GM18873 (cell line): ENCODE results near the gene EML4.
"Not testable (repeated sequence)": the region's sequence is repeated elsewhere in the genome, so short reads cannot be mapped to it uniquely, and the experiment has no call there.

Source experiments
- ATAC-seq: cut with Tn5 transposase; IDR thresholded peaks from one replicate; pipeline ENCODE4 v1.9.1; 2021; ENCODE audit warnings: mild to moderate bottlenecking, moderate library complexity, moderate number of reproducible peaks; ENCODE audit not compliant: unreplicated experiment, low FRiP score

EML4 gene

GRCh38 chr2:42368817-42369531 lies 199.8 kb downstream of the EML4 start:
- no peak for ATAC-seq

GRCh38 chr2:42369532-42370229 lies 200.5 kb downstream of the EML4 start:
- ATAC-seq: no peak

GRCh38 chr2:42371611-42372473 lies 202.7 kb downstream of the EML4 start:
- no peak for ATAC-seq

- no peak for ATAC-seq
Observed at GRCh38 chr2:42372474-42373200, 203.5 kb downstream of the EML4 start.

- ATAC-seq: no peak
Observed at GRCh38 chr2:42376758-42377157, 207.6 kb downstream of the EML4 start.

GRCh38 chr2:42378415-42378814 lies 209.3 kb downstream of the EML4 start:
- no peak for ATAC-seq

GRCh38 chr2:42380026-42380425 lies 210.9 kb downstream of the EML4 start:
- not testable (repeated sequence) for ATAC-seq

- no peak for ATAC-seq
Observed at GRCh38 chr2:42382144-42382543, 213.0 kb downstream of the EML4 start.
